ENCODE results near the gene PRPF8. TPM values are rescaled to one million over a fixed set of nuclear protein-coding genes. Genes with fewer than 3 reads are reported as not detected.
A peak's percentile ranks its signal among the peaks of the same experiment; 100 is the strongest.

The PRPF8 gene
- total RNA-seq, 1 donor from 2014 or later = 202 TPM

- no peak overlapping the region for H3K27ac ChIP-seq (ENCODE audit: low read depth, low read length)
- no peak overlapping the region for H3K9ac ChIP-seq (ENCODE audit: low read length)
- H4K20me1 ChIP-seq (ENCODE audit: insufficient read depth, low read length) = peaks cover 7% of the 10 kb centered on the region
- DNase-seq (ENCODE audit: low read depth) (no peak), FAIRE-seq (no peak)
- peak overlapping the region; percentile 15 for H3K4me3 Mint-ChIP-seq (ENCODE audit: unreplicated experiment)
- H3K27me3 ChIP-seq (ENCODE audit: insufficient read depth, low read length) = no peaks in the 10 kb centered on the region
- no peaks in the 10 kb centered on the region for H3K27me3 Mint-ChIP-seq (ENCODE audit: low read depth, unreplicated experiment)
- H3K4me1 Mint-ChIP-seq (ENCODE audit: low read depth, unreplicated experiment) = peaks cover 5% of the 10 kb centered on the region
- no peaks in the 10 kb centered on the region for H3K36me3 ChIP-seq (ENCODE audit: insufficient read depth, low read length)
- no peak overlapping the region for H3K27ac Mint-ChIP-seq (ENCODE audit: unreplicated experiment)
- no peaks in the 10 kb centered on the region for H3K9me3 ChIP-seq (ENCODE audit: insufficient read depth, low read depth, low read length)
- H3K4me2 ChIP-seq (ENCODE audit: low read length) = no peak overlapping the region
- peaks cover 16% of the 10 kb centered on the region for H3K4me1 ChIP-seq (ENCODE audit: insufficient read depth, low read length)
- H3K79me2 ChIP-seq (ENCODE audit: insufficient read depth, low read length) = peaks cover 31% of the 10 kb centered on the region
- H3K4me3 ChIP-seq (ENCODE audit: insufficient read depth, low read depth, low read length) = no peak overlapping the region
- TF ChIP-seq EZH2 (IDR thresholded peaks at IDR 0.05; ENCODE audit: insufficient read depth, low read length) = no peak
- TF ChIP-seq CTCF (IDR thresholded peaks at IDR 0.05; ENCODE audit: insufficient read depth, low read depth, low read length) = no peak
- H2AFZ ChIP-seq (ENCODE audit: low read depth, low read length) = no peak overlapping the region
- H3K36me3 Mint-ChIP-seq (ENCODE audit: low read depth, unreplicated experiment) = peaks cover 13% of the 10 kb centered on the region
- no peaks in the 10 kb centered on the region for H3K9me3 Mint-ChIP-seq (ENCODE audit: unreplicated experiment)
Measured at GRCh38 chr17:1727876-1728630, 43.4 kb upstream of the PRPF8 start.

GRCh38 chr17:1727258-1727789 lies 42.7 kb upstream of the PRPF8 start:
- H3K4me1 Mint-ChIP-seq (ENCODE audit: low read depth, unreplicated experiment) = peaks cover 8% of the 10 kb centered on the region
- TF ChIP-seq CTCF (IDR thresholded peaks at IDR 0.05; ENCODE audit: insufficient read depth, low read depth, low read length) = no peak
- TF ChIP-seq EZH2 (IDR thresholded peaks at IDR 0.05; ENCODE audit: insufficient read depth, low read length) = no peak
- DNase-seq (ENCODE audit: low read depth) (no peak), FAIRE-seq (no peak)
- Histone ChIP-seq H3K27ac (ENCODE audit: low read depth, low read length) (no peak overlapping the region), H3K4me2 (ENCODE audit: low read length) (no peak overlapping the region), H4K20me1 (ENCODE audit: insufficient read depth, low read length) (peaks cover 7% of the 10 kb centered on the region), H3K9me3 (ENCODE audit: insufficient read depth, low read depth, low read length) (no peaks in the 10 kb centered on the region), H3K27me3 (ENCODE audit: insufficient read depth, low read length) (no peaks in the 10 kb centered on the region), H3K4me3 (ENCODE audit: insufficient read depth, low read depth, low read length) (no peak overlapping the region), H2AFZ (ENCODE audit: low read depth, low read length) (no peak overlapping the region), H3K4me1 (ENCODE audit: insufficient read depth, low read length) (peaks cover 20% of the 10 kb centered on the region), H3K79me2 (ENCODE audit: insufficient read depth, low read length) (peaks cover 31% of the 10 kb centered on the region), H3K9ac (ENCODE audit: low read length) (no peak overlapping the region), H3K36me3 (ENCODE audit: insufficient read depth, low read length) (no peaks in the 10 kb centered on the region)
- H3K27ac Mint-ChIP-seq (ENCODE audit: unreplicated experiment) = no peak overlapping the region
- no peak overlapping the region for H3K4me3 Mint-ChIP-seq (ENCODE audit: unreplicated experiment)
- H3K9me3 Mint-ChIP-seq (ENCODE audit: unreplicated experiment) = no peaks in the 10 kb centered on the region
- peaks cover 11% of the 10 kb centered on the region for H3K36me3 Mint-ChIP-seq (ENCODE audit: low read depth, unreplicated experiment)
- no peaks in the 10 kb centered on the region for H3K27me3 Mint-ChIP-seq (ENCODE audit: low read depth, unreplicated experiment)

Data from astrocyte (in vitro differentiated cells and primary cell).